Muscle of back (tissue), 11 donors: ENCODE measurements around the gene ANXA3. TPM values are rescaled to one million over a fixed set of nuclear protein-coding genes. Genes with fewer than 3 reads are reported as not detected.
"Not testable (repeated sequence)": the region's sequence is repeated elsewhere in the genome, so short reads cannot be mapped to it uniquely, and the experiment has no call there.

Source experiments
- DNase-seq, 3 donors: peaks; one replicate each; pipeline versions ENCODE4 v3.0.0 to v3.0.0-alpha.2; 2013
- polyA plus RNA-seq, 10 donors: library from polyadenylated mRNA; unstranded; fragments of 120-200 nt; gene quantifications; one replicate each; pipeline ENCODE4 v1.2.1, GENCODE V29; 2013; ENCODE audit not compliant: insufficient read length in 10 of 10

Gene ANXA3
- polyA plus RNA-seq, 10 donors = 5.9 to 13.4 (median 9.9) TPM

- peak; percentile 61 to 81 (median 70) for DNase-seq
Measured at GRCh38 chr4:78569306-78569821, 17.8 kb downstream of the ANXA3 start.

- DNase-seq = no peak
Measured at GRCh38 chr4:78570117-78570516, 18.5 kb downstream of the ANXA3 start.

- no peak for DNase-seq
Measured at GRCh38 chr4:78571804-78572203, 20.2 kb downstream of the ANXA3 start.

- DNase-seq = no peak
Measured at GRCh38 chr4:78578674-78579425, 27.3 kb downstream of the ANXA3 start.

GRCh38 chr4:78581618-78582017 lies 30.0 kb downstream of the ANXA3 start:
- DNase-seq = no peak

- no peak for DNase-seq
Measured at GRCh38 chr4:78584863-78585547, 33.4 kb downstream of the ANXA3 start.

GRCh38 chr4:78585633-78586032 lies 34.1 kb downstream of the ANXA3 start:
- DNase-seq = no peak

- DNase-seq = no peak
Measured at GRCh38 chr4:78588894-78589545, 37.5 kb downstream of the ANXA3 start.

GRCh38 chr4:78591404-78591803 lies 39.8 kb downstream of the ANXA3 start:
- peak; percentile 14 to 65 (median 34) for DNase-seq

- DNase-seq = no peak
Measured at GRCh38 chr4:78592088-78592783, 40.7 kb downstream of the ANXA3 start.

- no peak for DNase-seq
Measured at GRCh38 chr4:78596111-78596742, 44.7 kb downstream of the ANXA3 start.

- not testable (repeated sequence) for DNase-seq
Measured at GRCh38 chr4:78598431-78598830, 46.9 kb downstream of the ANXA3 start.

- no peak for DNase-seq
Measured at GRCh38 chr4:78599147-78599546, 47.6 kb downstream of the ANXA3 start.

GRCh38 chr4:78599931-78600375 lies 48.4 kb downstream of the ANXA3 start:
- no peak for DNase-seq

GRCh38 chr4:78601013-78601412 lies 49.4 kb downstream of the ANXA3 start:
- DNase-seq = no peak

GRCh38 chr4:78602334-78602733 lies 50.8 kb downstream of the ANXA3 start:
- no peak for DNase-seq

GRCh38 chr4:78603384-78603783 lies 51.8 kb downstream of the ANXA3 start:
- DNase-seq = no peak

GRCh38 chr4:78604988-78605387 lies 53.4 kb downstream of the ANXA3 start:
- DNase-seq = no peak

- no peak for DNase-seq
Measured at GRCh38 chr4:78606035-78606434, 54.5 kb downstream of the ANXA3 start.

GRCh38 chr4:78606530-78607095 lies 55.0 kb downstream of the ANXA3 start:
- no peak for DNase-seq

GRCh38 chr4:78608684-78609083 lies 57.1 kb downstream of the ANXA3 start:
- no peak for DNase-seq
